DND-41 (cell line): ENCODE results near the gene RALGPS2.

ENCODE experiments used
- EZH2 ChIP-seq: IDR thresholded peaks from 3 replicates; pipeline ENCODE4 v1.6.1; 2012; ENCODE audit warnings: borderline replicate concordance, low read depth, mild to moderate bottlenecking, moderate library complexity, low read length, inconsistent platforms; ENCODE audit not compliant: severe bottlenecking
- TF ChIP-seq, protein P1 (sequence below): IDR thresholded peaks from 2 replicates; pipeline ENCODE4 v1.5.1; 2012; ENCODE audit warnings: borderline replicate concordance, low read length, moderate library complexity, mild to moderate bottlenecking; ENCODE audit not compliant: poor library complexity, severe bottlenecking; ENCODE audit errors: extremely low read depth

DNA sequence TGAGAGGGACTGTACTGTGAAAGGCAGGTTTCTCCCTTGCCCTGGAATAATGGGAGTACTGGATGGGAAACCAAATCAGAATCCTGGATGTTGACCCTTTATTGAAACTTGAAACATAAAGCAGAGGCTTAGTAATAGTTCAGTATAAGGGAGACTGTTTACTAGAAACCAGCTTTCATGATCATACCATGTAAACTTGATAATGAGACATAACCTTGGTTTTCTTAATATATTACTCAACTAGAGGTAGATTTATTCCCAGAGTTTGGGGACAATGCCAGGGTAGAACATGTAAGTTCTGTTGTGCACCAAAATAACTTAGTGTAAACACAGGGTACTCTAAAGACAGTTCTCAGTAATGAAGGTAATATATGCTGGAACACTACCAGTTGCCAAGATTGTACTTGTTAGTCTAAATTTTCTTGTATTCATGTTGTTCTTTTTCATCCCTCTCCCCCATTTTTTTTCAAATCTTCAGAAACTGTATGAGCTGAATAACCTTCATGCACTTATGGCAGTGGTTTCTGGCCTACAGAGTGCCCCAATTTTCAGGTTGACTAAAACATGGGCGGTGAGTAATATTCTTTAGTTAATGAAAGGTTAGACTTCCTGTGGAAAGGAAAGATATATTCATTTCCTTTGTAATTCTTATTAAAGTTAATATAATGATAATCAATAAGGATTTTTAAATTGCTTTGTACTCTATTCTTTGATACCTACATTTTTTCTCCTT, 96.3 kb downstream of the RALGPS2 start:
- TF ChIP-seq, protein P1, sequence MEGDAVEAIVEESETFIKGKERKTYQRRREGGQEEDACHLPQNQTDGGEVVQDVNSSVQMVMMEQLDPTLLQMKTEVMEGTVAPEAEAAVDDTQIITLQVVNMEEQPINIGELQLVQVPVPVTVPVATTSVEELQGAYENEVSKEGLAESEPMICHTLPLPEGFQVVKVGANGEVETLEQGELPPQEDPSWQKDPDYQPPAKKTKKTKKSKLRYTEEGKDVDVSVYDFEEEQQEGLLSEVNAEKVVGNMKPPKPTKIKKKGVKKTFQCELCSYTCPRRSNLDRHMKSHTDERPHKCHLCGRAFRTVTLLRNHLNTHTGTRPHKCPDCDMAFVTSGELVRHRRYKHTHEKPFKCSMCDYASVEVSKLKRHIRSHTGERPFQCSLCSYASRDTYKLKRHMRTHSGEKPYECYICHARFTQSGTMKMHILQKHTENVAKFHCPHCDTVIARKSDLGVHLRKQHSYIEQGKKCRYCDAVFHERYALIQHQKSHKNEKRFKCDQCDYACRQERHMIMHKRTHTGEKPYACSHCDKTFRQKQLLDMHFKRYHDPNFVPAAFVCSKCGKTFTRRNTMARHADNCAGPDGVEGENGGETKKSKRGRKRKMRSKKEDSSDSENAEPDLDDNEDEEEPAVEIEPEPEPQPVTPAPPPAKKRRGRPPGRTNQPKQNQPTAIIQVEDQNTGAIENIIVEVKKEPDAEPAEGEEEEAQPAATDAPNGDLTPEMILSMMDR, result no peak
- no peak for TF ChIP-seq EZH2
